ENCODE results near the gene TGFBR3L.

DNA sequence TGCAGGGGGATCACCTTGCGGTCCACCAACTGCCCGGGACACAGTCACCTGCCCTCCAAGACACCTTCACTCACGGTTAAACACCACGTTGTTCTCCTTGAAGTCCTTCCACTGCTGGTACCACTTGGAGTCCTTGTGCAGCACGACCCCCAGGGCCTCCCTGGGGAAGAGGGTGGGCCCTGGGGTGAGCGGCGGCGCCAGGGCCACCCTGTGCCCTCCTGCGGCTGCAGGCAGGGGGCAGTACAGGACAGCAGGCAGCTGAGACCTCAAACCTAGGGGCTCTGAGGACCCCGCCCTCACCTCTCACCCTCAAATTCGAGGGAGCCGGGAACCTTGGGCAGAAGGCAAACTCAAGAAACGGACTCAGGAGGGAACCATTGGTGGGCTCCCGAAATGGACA is 18.8 kb downstream of the TGFBR3L start:
- TF ChIP-seq, protein P1, sequence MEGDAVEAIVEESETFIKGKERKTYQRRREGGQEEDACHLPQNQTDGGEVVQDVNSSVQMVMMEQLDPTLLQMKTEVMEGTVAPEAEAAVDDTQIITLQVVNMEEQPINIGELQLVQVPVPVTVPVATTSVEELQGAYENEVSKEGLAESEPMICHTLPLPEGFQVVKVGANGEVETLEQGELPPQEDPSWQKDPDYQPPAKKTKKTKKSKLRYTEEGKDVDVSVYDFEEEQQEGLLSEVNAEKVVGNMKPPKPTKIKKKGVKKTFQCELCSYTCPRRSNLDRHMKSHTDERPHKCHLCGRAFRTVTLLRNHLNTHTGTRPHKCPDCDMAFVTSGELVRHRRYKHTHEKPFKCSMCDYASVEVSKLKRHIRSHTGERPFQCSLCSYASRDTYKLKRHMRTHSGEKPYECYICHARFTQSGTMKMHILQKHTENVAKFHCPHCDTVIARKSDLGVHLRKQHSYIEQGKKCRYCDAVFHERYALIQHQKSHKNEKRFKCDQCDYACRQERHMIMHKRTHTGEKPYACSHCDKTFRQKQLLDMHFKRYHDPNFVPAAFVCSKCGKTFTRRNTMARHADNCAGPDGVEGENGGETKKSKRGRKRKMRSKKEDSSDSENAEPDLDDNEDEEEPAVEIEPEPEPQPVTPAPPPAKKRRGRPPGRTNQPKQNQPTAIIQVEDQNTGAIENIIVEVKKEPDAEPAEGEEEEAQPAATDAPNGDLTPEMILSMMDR (IDR thresholded peaks at IDR 0.05; ENCODE audit: control extremely low read depth in 1 of 3, insufficient read depth in 1 of 3, low read depth in 1 of 3, low read length in 3 of 3), result peak; percentile 42 to 69 (median 49)
- TF ChIP-seq TAF1 (IDR thresholded peaks at IDR 0.05; ENCODE audit: low read depth, low read length), result no peak
- no peak for TF ChIP-seq EZH2 (IDR thresholded peaks at IDR 0.05; ENCODE audit: low read depth, low read length, severe bottlenecking)
- no peak for TF ChIP-seq FOSL1 (IDR thresholded peaks at IDR 0.05; ENCODE audit: insufficient read depth, low read depth, low read length)
- TF ChIP-seq ZNF274 (IDR thresholded peaks at IDR 0.05; ENCODE audit: borderline replicate concordance, extremely low read depth, low read length), result no peak

Data from H1 (cell line).